Measurements from ENCODE around the gene TIGD2. TPM values are rescaled to one million over a fixed set of nuclear protein-coding genes. Genes with fewer than 3 reads are reported as not detected.

The TIGD2 gene
- total RNA-seq, 1 donor from 2014 or later: 5.2 TPM

DNA sequence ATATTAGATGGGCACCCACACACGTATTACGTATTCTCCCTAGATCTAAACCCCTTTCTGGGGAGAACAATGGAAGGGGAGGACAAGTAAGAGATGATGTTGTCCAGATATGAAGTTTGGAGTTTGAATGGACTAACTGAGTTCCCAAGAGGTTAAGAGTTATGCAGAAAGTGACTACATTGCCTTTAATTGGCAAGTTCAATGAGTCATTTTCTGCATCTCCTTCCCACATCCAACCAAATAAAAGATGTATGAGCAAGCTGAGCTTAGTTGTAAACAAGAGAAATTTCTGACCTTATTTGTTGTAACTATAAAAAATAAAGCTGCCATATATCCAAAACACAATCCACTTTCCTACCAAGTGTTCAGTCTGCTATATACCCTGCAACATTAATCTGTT is 50.5 kb downstream of the TIGD2 start:
- no peaks in the 10 kb centered on the region for H3K9me3 Mint-ChIP-seq (ENCODE audit: low read depth)
- no peak overlapping the region for H3K4me3 Mint-ChIP-seq (ENCODE audit: unreplicated experiment)
- H3K27ac Mint-ChIP-seq (ENCODE audit: unreplicated experiment): no peak overlapping the region
- TF ChIP-seq, protein P1, sequence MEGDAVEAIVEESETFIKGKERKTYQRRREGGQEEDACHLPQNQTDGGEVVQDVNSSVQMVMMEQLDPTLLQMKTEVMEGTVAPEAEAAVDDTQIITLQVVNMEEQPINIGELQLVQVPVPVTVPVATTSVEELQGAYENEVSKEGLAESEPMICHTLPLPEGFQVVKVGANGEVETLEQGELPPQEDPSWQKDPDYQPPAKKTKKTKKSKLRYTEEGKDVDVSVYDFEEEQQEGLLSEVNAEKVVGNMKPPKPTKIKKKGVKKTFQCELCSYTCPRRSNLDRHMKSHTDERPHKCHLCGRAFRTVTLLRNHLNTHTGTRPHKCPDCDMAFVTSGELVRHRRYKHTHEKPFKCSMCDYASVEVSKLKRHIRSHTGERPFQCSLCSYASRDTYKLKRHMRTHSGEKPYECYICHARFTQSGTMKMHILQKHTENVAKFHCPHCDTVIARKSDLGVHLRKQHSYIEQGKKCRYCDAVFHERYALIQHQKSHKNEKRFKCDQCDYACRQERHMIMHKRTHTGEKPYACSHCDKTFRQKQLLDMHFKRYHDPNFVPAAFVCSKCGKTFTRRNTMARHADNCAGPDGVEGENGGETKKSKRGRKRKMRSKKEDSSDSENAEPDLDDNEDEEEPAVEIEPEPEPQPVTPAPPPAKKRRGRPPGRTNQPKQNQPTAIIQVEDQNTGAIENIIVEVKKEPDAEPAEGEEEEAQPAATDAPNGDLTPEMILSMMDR (IDR thresholded peaks at IDR 0.05): no peak
- no peak for DNase-seq (ENCODE audit: low spot score)
- peaks cover 3% of the 10 kb centered on the region for H3K27me3 Mint-ChIP-seq (ENCODE audit: low read depth)
- no peaks in the 10 kb centered on the region for H3K36me3 Mint-ChIP-seq (ENCODE audit: low read depth)
- no peaks in the 10 kb centered on the region for H3K4me1 Mint-ChIP-seq (ENCODE audit: low read depth)

- H3K36me3 Mint-ChIP-seq (ENCODE audit: low read depth): no peaks in the 10 kb centered on the region
- TF ChIP-seq, protein P1 (IDR thresholded peaks at IDR 0.05): no peak
- H3K9me3 Mint-ChIP-seq (ENCODE audit: low read depth): no peaks in the 10 kb centered on the region
- H3K27me3 Mint-ChIP-seq (ENCODE audit: low read depth): peaks cover 3% of the 10 kb centered on the region
- no peaks in the 10 kb centered on the region for H3K4me1 Mint-ChIP-seq (ENCODE audit: low read depth)
- no peak overlapping the region for H3K4me3 Mint-ChIP-seq (ENCODE audit: unreplicated experiment)
- DNase-seq (ENCODE audit: low spot score): no peak
- H3K27ac Mint-ChIP-seq (ENCODE audit: unreplicated experiment): no peak overlapping the region
Measured at GRCh38 chr4:89162496-89162895, 51.2 kb downstream of the TIGD2 start.

DNA sequence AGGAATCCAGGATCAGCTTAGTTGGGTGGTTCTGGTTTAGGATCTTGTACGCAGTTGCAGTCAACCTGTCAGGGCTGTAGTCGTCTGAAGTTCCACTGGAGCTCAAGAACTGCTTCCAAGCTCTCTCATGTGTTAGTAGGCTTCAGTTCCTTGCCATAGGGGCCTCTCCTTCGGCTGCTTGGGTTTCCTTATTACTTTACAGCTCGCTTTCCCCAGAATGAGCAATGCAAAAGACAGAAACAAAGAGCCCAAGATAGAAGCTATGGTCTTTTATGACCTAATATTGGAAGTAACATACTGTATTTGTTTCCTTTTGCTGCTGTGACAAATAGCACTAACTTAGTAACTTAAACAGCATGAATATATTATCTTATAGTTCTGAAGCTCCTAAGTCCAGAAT is 51.7 kb downstream of the TIGD2 start:
- Mint-ChIP-seq H3K27me3 (ENCODE audit: low read depth) (peaks cover 3% of the 10 kb centered on the region), H3K36me3 (ENCODE audit: low read depth) (no peaks in the 10 kb centered on the region), H3K9me3 (ENCODE audit: low read depth) (no peaks in the 10 kb centered on the region), H3K4me1 (ENCODE audit: low read depth) (no peaks in the 10 kb centered on the region), H3K4me3 (ENCODE audit: unreplicated experiment) (no peak overlapping the region), H3K27ac (ENCODE audit: unreplicated experiment) (no peak overlapping the region)
- TF ChIP-seq, protein P1 (IDR thresholded peaks at IDR 0.05): no peak
- no peak for DNase-seq (ENCODE audit: low spot score)

GRCh38 chr4:89164400-89164799 is 53.1 kb downstream of the TIGD2 start:
- no peaks in the 10 kb centered on the region for H3K36me3 Mint-ChIP-seq (ENCODE audit: low read depth)
- H3K27ac Mint-ChIP-seq (ENCODE audit: unreplicated experiment): no peak overlapping the region
- DNase-seq (ENCODE audit: low spot score): no peak
- H3K4me1 Mint-ChIP-seq (ENCODE audit: low read depth): no peaks in the 10 kb centered on the region
- peaks cover 3% of the 10 kb centered on the region for H3K27me3 Mint-ChIP-seq (ENCODE audit: low read depth)
- H3K9me3 Mint-ChIP-seq (ENCODE audit: low read depth): no peaks in the 10 kb centered on the region
- TF ChIP-seq, protein P1 (IDR thresholded peaks at IDR 0.05): peak; percentile 68
- no peak overlapping the region for H3K4me3 Mint-ChIP-seq (ENCODE audit: unreplicated experiment)

Other genes with a start within 250 kb of the TIGD2 start
- gene FAM13A, start 54.3 kb upstream of the TIGD2 start, total RNA-seq: 10.5 to 17.6 TPM (median 10.5 TPM) in 3 replicates
- gene GPRIN3, start 196.3 kb downstream of the TIGD2 start, total RNA-seq: 0.03 to 0.10 TPM (median 0.10 TPM) in 3 replicates